WTC11 (cell line): ENCODE results near the gene MLEC. TPM values are rescaled to one million over a fixed set of nuclear protein-coding genes. Genes with fewer than 3 reads are reported as not detected.
A peak's percentile ranks its signal among the peaks of the same experiment; 100 is the strongest.

Source experiments
- ATAC-seq: fragments of 200-7000 bp; cut with Tn5 transposase; 2 replicates; pipeline ENCODE4 v1.10.0; 2021; ENCODE audit warnings: mild to moderate bottlenecking, moderate library complexity
- CTCF ChIA-PET: fragments of 300-600 bp; sonication (Branson Sonifier 250); formaldehyde crosslinking; loops from one replicate; lab custom pipeline; 2021; ENCODE audit warnings: antibody characterized with exemption; lab: Charles Lee
- POLR2A ChIA-PET: fragments of 350-600 bp; sonication (Branson Sonifier 250); formaldehyde crosslinking; loops from one replicate; lab custom pipeline; 2021; ENCODE audit warnings: antibody characterized with exemption; lab: Charles Lee
- DNase-seq: peaks from one replicate; pipeline ENCODE4 v3.0.0; 2021; ENCODE audit warnings: low spot score
- H3K27ac Mint-ChIP-seq: 2 replicates; pipeline ENCODE4 v1.8.0; 2021; ENCODE audit warnings: mixed read lengths
- H3K27me3 Mint-ChIP-seq: 2 replicates; pipeline ENCODE4 v1.8.0; 2021; ENCODE audit warnings: low read depth, mild to moderate bottlenecking, moderate library complexity, mixed read lengths
- H3K36me3 Mint-ChIP-seq: 2 replicates; pipeline ENCODE4 v1.8.0; 2021; ENCODE audit warnings: mixed read lengths
- H3K4me1 Mint-ChIP-seq: 2 replicates; pipeline ENCODE4 v1.8.0; 2022; ENCODE audit warnings: mixed read lengths
- H3K4me3 Mint-ChIP-seq: 2 replicates; pipeline ENCODE4 v1.8.0; 2021; ENCODE audit warnings: mild to moderate bottlenecking, moderate library complexity, mixed read lengths
- H3K9me3 Mint-ChIP-seq: 2 replicates; pipeline ENCODE4 v1.8.0; 2021; ENCODE audit warnings: mixed read lengths
- ATF1 ChIP-seq: sonication (generic); formaldehyde crosslinking; IDR thresholded peaks from 2 replicates; pipeline ENCODE4 v1.8.1; 2023; ENCODE audit warnings: mild to moderate bottlenecking, moderate library complexity, missing genetic modification reagents
- GTF2I ChIP-seq: fragments of 250-450 bp; sonication (Bioruptor Pico); conservative IDR thresholded peaks from 2 replicates; pipeline ENCODE4 v1.4.0; 2021; ENCODE audit warnings: mild to moderate bottlenecking
- PRDM15 ChIP-seq: sonication (generic); formaldehyde crosslinking; IDR thresholded peaks from 2 replicates; pipeline ENCODE4 v1.8.0; 2022; ENCODE audit warnings: missing genetic modification reagents
- SMAD3 ChIP-seq: sonication (generic); formaldehyde crosslinking; IDR thresholded peaks from 2 replicates; pipeline ENCODE4 v1.8.0; 2022; ENCODE audit warnings: missing genetic modification reagents, mild to moderate bottlenecking, borderline replicate concordance
- ZBTB43 ChIP-seq: sonication (generic); formaldehyde crosslinking; IDR thresholded peaks from 2 replicates; pipeline ENCODE4 v1.8.1; 2023; ENCODE audit warnings: mild to moderate bottlenecking, missing genetic modification reagents
- ZNF232 ChIP-seq: sonication (generic); formaldehyde crosslinking; IDR thresholded peaks from 2 replicates; pipeline ENCODE4 v1.8.0; 2022; ENCODE audit warnings: mild to moderate bottlenecking, missing genetic modification reagents
- ZNF281 ChIP-seq: sonication (generic); formaldehyde crosslinking; IDR thresholded peaks from 2 replicates; pipeline ENCODE4 v1.8.0; 2023; ENCODE audit warnings: mild to moderate bottlenecking, missing genetic modification reagents
- ZNF396 ChIP-seq: fragments of 250-450 bp; sonication (Bioruptor Pico); IDR thresholded peaks from 2 replicates; pipeline ENCODE4 v1.8.0; 2021; ENCODE audit warnings: mild to moderate bottlenecking, moderate library complexity, borderline replicate concordance
- ZNF512 ChIP-seq: sonication (generic); formaldehyde crosslinking; IDR thresholded peaks from 2 replicates; pipeline ENCODE4 v1.8.1; 2022; ENCODE audit warnings: missing genetic modification reagents, borderline replicate concordance
- total RNA-seq: library from RNA; stranded (reverse); gene quantifications from 3 replicates; pipeline ENCODE4 v1.2.3, GENCODE V29; 2021
- TF ChIP-seq, protein P1 (sequence below): sonication (generic); formaldehyde crosslinking; IDR thresholded peaks from 2 replicates; pipeline ENCODE4 v1.8.1; 2023; ENCODE audit warnings: mild to moderate bottlenecking, missing genetic modification reagents
- TF ChIP-seq, protein P2 (sequence below): sonication (generic); formaldehyde crosslinking; IDR thresholded peaks from 2 replicates; pipeline ENCODE4 v1.8.0; 2022; ENCODE audit warnings: mild to moderate bottlenecking, missing genetic modification reagents

Gene MLEC
- total RNA-seq, 1 experiment from 2014 or later = 278 TPM

GRCh38 chr12:120741476-120742421, 54.8 kb downstream of the MLEC start:
- ATAC-seq = no peak
- Mint-ChIP-seq H3K27me3 (no peaks in the 10 kb centered on the region), H3K4me1 (no peaks in the 10 kb centered on the region), H3K9me3 (no peaks in the 10 kb centered on the region), H3K27ac (no peak overlapping the region; the same call in 1 of the 2 replicates), H3K36me3 (no peaks in the 10 kb centered on the region), H3K4me3 (no peak overlapping the region)
- ChIA-PET CTCF (interaction anchor here (0.9 kb wide), 1 partner anchor 230 kb away, joined by 3 read pairs; no protein-coding TSS in a partner anchor), POLR2A (no interaction called here)
- TF ChIP-seq SMAD3 (CRISPR knock-in tag) (no peak), GTF2I (CRISPR knock-in tag) (no peak), ATF1 (CRISPR knock-in tag) (no peak), ZNF281 (no peak), ZNF512 (CRISPR knock-in tag) (no peak), ZBTB43 (CRISPR knock-in tag) (no peak)
- TF ChIP-seq, protein P1, sequence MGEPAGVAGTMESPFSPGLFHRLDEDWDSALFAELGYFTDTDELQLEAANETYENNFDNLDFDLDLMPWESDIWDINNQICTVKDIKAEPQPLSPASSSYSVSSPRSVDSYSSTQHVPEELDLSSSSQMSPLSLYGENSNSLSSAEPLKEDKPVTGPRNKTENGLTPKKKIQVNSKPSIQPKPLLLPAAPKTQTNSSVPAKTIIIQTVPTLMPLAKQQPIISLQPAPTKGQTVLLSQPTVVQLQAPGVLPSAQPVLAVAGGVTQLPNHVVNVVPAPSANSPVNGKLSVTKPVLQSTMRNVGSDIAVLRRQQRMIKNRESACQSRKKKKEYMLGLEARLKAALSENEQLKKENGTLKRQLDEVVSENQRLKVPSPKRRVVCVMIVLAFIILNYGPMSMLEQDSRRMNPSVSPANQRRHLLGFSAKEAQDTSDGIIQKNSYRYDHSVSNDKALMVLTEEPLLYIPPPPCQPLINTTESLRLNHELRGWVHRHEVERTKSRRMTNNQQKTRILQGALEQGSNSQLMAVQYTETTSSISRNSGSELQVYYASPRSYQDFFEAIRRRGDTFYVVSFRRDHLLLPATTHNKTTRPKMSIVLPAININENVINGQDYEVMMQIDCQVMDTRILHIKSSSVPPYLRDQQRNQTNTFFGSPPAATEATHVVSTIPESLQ (CRISPR knock-in tag) = no peak
- TF ChIP-seq, protein P2, sequence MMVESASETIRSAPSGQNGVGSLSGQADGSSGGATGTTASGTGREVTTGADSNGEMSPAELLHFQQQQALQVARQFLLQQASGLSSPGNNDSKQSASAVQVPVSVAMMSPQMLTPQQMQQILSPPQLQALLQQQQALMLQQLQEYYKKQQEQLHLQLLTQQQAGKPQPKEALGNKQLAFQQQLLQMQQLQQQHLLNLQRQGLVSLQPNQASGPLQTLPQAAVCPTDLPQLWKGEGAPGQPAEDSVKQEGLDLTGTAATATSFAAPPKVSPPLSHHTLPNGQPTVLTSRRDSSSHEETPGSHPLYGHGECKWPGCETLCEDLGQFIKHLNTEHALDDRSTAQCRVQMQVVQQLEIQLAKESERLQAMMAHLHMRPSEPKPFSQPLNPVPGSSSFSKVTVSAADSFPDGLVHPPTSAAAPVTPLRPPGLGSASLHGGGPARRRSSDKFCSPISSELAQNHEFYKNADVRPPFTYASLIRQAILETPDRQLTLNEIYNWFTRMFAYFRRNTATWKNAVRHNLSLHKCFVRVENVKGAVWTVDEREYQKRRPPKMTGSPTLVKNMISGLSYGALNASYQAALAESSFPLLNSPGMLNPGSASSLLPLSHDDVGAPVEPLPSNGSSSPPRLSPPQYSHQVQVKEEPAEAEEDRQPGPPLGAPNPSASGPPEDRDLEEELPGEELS (CRISPR knock-in tag) = no peak
- no peak for DNase-seq

DNA sequence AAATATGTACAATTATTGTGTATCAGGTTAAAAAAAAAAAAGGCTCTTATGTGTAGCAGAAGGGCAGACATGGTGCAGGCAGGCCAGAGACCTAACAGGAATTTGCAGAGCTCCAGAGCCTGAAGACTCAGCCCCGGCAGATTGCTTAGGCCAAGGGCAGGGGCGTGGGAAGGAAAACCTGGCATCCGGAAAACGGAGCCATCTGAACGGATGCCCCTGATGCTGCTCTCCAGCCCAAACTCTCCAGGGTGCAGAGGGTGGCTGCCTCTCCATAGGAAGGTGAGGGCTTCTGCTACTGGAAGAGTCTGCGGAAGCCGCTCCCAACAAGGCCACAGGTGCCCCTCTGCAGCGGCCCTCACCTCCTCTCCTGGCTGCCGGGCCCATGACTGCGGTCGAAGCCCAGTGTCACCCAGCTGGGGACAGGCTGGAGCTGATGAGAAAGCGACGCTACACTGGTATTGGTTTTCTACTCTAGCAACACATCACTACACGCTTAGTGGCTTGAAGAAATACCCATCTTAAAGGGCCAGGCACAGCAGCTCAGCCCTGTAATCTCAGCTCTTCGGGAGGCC, 58.1 kb downstream of the MLEC start:
- no peaks in the 10 kb centered on the region for H3K27me3 Mint-ChIP-seq
- H3K27ac Mint-ChIP-seq = no peak overlapping the region
- ATAC-seq (no peak; the same call in 1 of the 2 replicates), DNase-seq (no peak)
- ChIA-PET POLR2A (no interaction called here), CTCF (interaction anchor here (1.5 kb wide), 1 partner anchor 227 kb away, joined by 4 read pairs; no protein-coding TSS in a partner anchor)
- H3K9me3 Mint-ChIP-seq = no peaks in the 10 kb centered on the region
- no peaks in the 10 kb centered on the region for H3K36me3 Mint-ChIP-seq
- TF ChIP-seq ZNF232 (no peak), PRDM15 (CRISPR knock-in tag) (peak; percentile 87), ZNF396 (CRISPR knock-in tag) (no peak)
- H3K4me1 Mint-ChIP-seq = no peaks in the 10 kb centered on the region
- no peak overlapping the region for H3K4me3 Mint-ChIP-seq
